ENCODE results near the gene RHEBL1. TPM values are rescaled to one million over a fixed set of nuclear protein-coding genes. Genes with fewer than 3 reads are reported as not detected.
"Not testable (repeated sequence)": the region's sequence is repeated elsewhere in the genome, so short reads cannot be mapped to it uniquely, and the experiment has no call there.

RHEBL1 gene
- total and polyA plus RNA-seq, 4 donors: 0.29 to 1.2 (median 0.36) TPM; not detected in 1

DNA sequence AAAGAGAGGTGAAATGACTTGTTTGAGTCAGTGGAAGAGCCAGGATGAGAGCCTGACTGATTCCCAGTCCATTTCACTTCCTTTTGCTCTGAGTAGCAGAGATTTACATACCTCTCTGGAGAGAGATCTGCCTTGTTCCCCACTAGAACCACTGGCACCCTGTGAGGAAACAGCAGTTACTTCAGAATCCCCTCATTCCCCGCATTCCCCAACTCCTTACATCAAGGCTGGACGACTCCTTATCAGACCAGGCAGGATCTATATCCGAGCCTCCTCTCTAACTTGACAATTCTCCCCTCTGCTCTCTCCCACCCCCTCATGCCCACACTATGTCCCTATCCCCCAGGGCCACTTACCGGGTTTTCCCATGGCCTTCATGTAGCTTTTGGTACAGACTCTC is 3.7 kb downstream of the RHEBL1 start:
- Histone ChIP-seq H3K36me3 (ENCODE audit: control insufficient read depth in 4 of 4, insufficient read depth in 3 of 4, low read depth in 1 of 4, low read length in 3 of 4) (no peaks in the 10 kb centered on the region), H3K9me3 (ENCODE audit: control insufficient read depth in 4 of 4, low read length in 3 of 4) (no peaks in the 10 kb centered on the region), H3K27ac (ENCODE audit: low read depth in 1 of 2, low read length in 2 of 2) (no peak overlapping the region), H3K4me3 (ENCODE audit: low read depth in 1 of 3, low read length in 3 of 3) (no peak overlapping the region), H3K9ac (ENCODE audit: low read depth in 1 of 2, low read length in 2 of 2) (no peak overlapping the region), H3K27me3 (ENCODE audit: control insufficient read depth in 4 of 4, insufficient read depth in 4 of 4, low read length in 3 of 4) (no peaks in the 10 kb centered on the region), H3K4me1 (ENCODE audit: control insufficient read depth in 4 of 4, insufficient read depth in 4 of 4, low read length in 3 of 4) (peaks cover 1 to 33% (median 26%) of the 10 kb centered on the region in 4 donors)
- no peak for DNase-seq (ENCODE audit: low spot score)
- no peak for TF ChIP-seq GABPA (IDR thresholded peaks at IDR 0.05 in 1 of 2, conservative IDR thresholded peaks at IDR 0.05 in 1 of 2)
- no peak for TF ChIP-seq RXRA (IDR thresholded peaks at IDR 0.05)
- no peak for TF ChIP-seq HNF4A (conservative IDR thresholded peaks at IDR 0.05)
- TF ChIP-seq CTCF (IDR thresholded peaks at IDR 0.05; ENCODE audit: low read depth, low read length, missing input control): no peak
- WGBS: 88% methylated on average over 4 of the region's 4 CpGs

- H3K27ac ChIP-seq (ENCODE audit: low read depth in 1 of 2, low read length in 2 of 2): no peak overlapping the region
- no peak for TF ChIP-seq EGR1 (IDR thresholded peaks at IDR 0.05; ENCODE audit: low read depth in 2 of 2)
- peak; percentile 26 to 47 for TF ChIP-seq RXRA (IDR thresholded peaks at IDR 0.05)
- TF ChIP-seq, protein P1, sequence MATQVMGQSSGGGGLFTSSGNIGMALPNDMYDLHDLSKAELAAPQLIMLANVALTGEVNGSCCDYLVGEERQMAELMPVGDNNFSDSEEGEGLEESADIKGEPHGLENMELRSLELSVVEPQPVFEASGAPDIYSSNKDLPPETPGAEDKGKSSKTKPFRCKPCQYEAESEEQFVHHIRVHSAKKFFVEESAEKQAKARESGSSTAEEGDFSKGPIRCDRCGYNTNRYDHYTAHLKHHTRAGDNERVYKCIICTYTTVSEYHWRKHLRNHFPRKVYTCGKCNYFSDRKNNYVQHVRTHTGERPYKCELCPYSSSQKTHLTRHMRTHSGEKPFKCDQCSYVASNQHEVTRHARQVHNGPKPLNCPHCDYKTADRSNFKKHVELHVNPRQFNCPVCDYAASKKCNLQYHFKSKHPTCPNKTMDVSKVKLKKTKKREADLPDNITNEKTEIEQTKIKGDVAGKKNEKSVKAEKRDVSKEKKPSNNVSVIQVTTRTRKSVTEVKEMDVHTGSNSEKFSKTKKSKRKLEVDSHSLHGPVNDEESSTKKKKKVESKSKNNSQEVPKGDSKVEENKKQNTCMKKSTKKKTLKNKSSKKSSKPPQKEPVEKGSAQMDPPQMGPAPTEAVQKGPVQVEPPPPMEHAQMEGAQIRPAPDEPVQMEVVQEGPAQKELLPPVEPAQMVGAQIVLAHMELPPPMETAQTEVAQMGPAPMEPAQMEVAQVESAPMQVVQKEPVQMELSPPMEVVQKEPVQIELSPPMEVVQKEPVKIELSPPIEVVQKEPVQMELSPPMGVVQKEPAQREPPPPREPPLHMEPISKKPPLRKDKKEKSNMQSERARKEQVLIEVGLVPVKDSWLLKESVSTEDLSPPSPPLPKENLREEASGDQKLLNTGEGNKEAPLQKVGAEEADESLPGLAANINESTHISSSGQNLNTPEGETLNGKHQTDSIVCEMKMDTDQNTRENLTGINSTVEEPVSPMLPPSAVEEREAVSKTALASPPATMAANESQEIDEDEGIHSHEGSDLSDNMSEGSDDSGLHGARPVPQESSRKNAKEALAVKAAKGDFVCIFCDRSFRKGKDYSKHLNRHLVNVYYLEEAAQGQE (IDR thresholded peaks at IDR 0.05): no peak
- TF ChIP-seq YY1 (IDR thresholded peaks at IDR 0.05): no peak
- peak; percentile 11 to 31 for TF ChIP-seq HNF4A (conservative IDR thresholded peaks at IDR 0.05)
- peak; percentile 70 for TF ChIP-seq FOXA2 (IDR thresholded peaks at IDR 0.05)
- no peak for TF ChIP-seq TAF1 (conservative IDR thresholded peaks at IDR 0.05)
- TF ChIP-seq CTCF (IDR thresholded peaks at IDR 0.05; ENCODE audit: low read depth, low read length, missing input control): no peak
- peak; percentile 31 for TF ChIP-seq SP1 (IDR thresholded peaks at IDR 0.05)
- no peak for TF ChIP-seq GABPA (IDR thresholded peaks at IDR 0.05 in 1 of 2, conservative IDR thresholded peaks at IDR 0.05 in 1 of 2)
- peak; percentile 49 for TF ChIP-seq FOXA1 (IDR thresholded peaks at IDR 0.05)
- TF ChIP-seq ATF3 (IDR thresholded peaks at IDR 0.05): no peak
- TF ChIP-seq, protein P2, sequence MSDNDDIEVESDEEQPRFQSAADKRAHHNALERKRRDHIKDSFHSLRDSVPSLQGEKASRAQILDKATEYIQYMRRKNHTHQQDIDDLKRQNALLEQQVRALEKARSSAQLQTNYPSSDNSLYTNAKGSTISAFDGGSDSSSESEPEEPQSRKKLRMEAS (IDR thresholded peaks at IDR 0.05): no peak
- TF ChIP-seq, protein P3, sequence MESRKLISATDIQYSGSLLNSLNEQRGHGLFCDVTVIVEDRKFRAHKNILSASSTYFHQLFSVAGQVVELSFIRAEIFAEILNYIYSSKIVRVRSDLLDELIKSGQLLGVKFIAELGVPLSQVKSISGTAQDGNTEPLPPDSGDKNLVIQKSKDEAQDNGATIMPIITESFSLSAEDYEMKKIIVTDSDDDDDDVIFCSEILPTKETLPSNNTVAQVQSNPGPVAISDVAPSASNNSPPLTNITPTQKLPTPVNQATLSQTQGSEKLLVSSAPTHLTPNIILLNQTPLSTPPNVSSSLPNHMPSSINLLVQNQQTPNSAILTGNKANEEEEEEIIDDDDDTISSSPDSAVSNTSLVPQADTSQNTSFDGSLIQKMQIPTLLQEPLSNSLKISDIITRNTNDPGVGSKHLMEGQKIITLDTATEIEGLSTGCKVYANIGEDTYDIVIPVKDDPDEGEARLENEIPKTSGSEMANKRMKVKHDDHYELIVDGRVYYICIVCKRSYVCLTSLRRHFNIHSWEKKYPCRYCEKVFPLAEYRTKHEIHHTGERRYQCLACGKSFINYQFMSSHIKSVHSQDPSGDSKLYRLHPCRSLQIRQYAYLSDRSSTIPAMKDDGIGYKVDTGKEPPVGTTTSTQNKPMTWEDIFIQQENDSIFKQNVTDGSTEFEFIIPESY (IDR thresholded peaks at IDR 0.05): no peak
- no peak for TF ChIP-seq RAD21 (IDR thresholded peaks at IDR 0.05)
- no peak for TF ChIP-seq HNF4G (IDR thresholded peaks at IDR 0.05)
- TF ChIP-seq NR2F2 (IDR thresholded peaks at IDR 0.05): no peak
- TF ChIP-seq JUND (IDR thresholded peaks at IDR 0.05): no peak
- no peak overlapping the region for H3K4me3 ChIP-seq (ENCODE audit: low read depth in 1 of 3, low read length in 3 of 3)
- no peaks in the 10 kb centered on the region for H3K9me3 ChIP-seq (ENCODE audit: control insufficient read depth in 4 of 4, low read length in 3 of 4)
- no peaks in the 10 kb centered on the region for H3K36me3 ChIP-seq (ENCODE audit: control insufficient read depth in 4 of 4, insufficient read depth in 3 of 4, low read depth in 1 of 4, low read length in 3 of 4)
- WGBS: 78% methylated on average over 5 of the region's 5 CpGs
- no peaks in the 10 kb centered on the region for H3K27me3 ChIP-seq (ENCODE audit: control insufficient read depth in 4 of 4, insufficient read depth in 4 of 4, low read length in 3 of 4)
- peaks cover 1 to 30% (median 24%) of the 10 kb centered on the region in 4 donors for H3K4me1 ChIP-seq (ENCODE audit: control insufficient read depth in 4 of 4, insufficient read depth in 4 of 4, low read length in 3 of 4)
- DNase-seq (ENCODE audit: low spot score): no peak
- no peak overlapping the region for H3K9ac ChIP-seq (ENCODE audit: low read depth in 1 of 2, low read length in 2 of 2)
These were observed 5.0 kb downstream of the RHEBL1 start for GRCh38 chr12:49064767-49065152.

DNA sequence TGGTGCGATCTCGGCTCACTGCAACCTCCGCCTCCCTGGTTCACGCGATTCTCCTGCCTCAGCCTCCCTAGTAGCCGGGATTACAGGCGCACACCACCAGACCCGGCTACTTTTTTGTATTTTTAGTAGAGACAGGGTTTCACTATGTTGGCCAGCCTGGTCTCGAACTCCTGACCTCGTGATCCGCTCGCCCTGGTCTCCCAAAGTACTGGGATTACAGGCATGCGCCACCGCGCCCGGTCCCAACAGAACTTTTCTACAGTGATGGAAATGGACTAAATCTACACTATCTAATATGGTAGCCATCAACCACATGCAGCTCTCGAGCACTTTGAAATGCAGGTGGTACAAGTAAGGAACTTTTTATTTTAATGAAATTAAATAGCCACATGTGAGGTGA is 7.9 kb downstream of the RHEBL1 start:
- H3K9ac ChIP-seq (ENCODE audit: low read depth in 1 of 2, low read length in 2 of 2); H3K36me3 ChIP-seq (ENCODE audit: control insufficient read depth in 4 of 4, insufficient read depth in 3 of 4, low read depth in 1 of 4, low read length in 3 of 4); H3K27me3 ChIP-seq (ENCODE audit: control insufficient read depth in 4 of 4, insufficient read depth in 4 of 4, low read length in 3 of 4); H3K27ac ChIP-seq (ENCODE audit: low read depth in 1 of 2, low read length in 2 of 2); DNase-seq (ENCODE audit: low spot score); H3K9me3 ChIP-seq (ENCODE audit: control insufficient read depth in 4 of 4, low read length in 3 of 4); H3K4me3 ChIP-seq (ENCODE audit: low read depth in 1 of 3, low read length in 3 of 3): not testable (repeated sequence)
- 95% methylated on average over 17 of the region's 17 CpGs for WGBS
- H3K4me1 ChIP-seq (ENCODE audit: control insufficient read depth in 4 of 4, insufficient read depth in 4 of 4, low read length in 3 of 4): peaks cover 5 to 46% (median 41%) of the 10 kb centered on the region in 4 donors
